Caco-2 (cell line): ENCODE data around the gene TUNAR. TPM values are rescaled to one million over a fixed set of nuclear protein-coding genes. Genes with fewer than 3 reads are reported as not detected.

Experiments used
- BruUV-seq: library from RNA; stranded (reverse); fragments of 400-500 nt; replicated peaks from 2 replicates; lab custom pipeline; 2021; lab: Mats Ljungman, UMichigan
- CTCF ChIA-PET: fragments of 300-600 bp; sonication (Branson Sonifier 250); formaldehyde crosslinking; loops from one replicate; lab custom pipeline; 2022; ENCODE audit warnings: antibody characterized with exemption; lab: Charles Lee
- POLR2A ChIA-PET: fragments of 300-600 bp; sonication (Branson Sonifier 250); formaldehyde crosslinking; loops from one replicate; lab custom pipeline; 2022; ENCODE audit warnings: antibody characterized with exemption; lab: Charles Lee
- DNase-seq, 2 experiments: peaks; one replicate each; pipeline versions ENCODE4 v3.0.0 to v3.0.0-alpha.2; 2020 to 2022
- H3K27me3 ChIP-seq: replicated peaks from 2 replicates; pipeline ENCODE4 v1.6.0; 2011; ENCODE audit warnings: low read length; ENCODE audit not compliant: control insufficient read depth, insufficient read depth
- H3K36me3 ChIP-seq: 2 replicates; pipeline ENCODE4 v1.5.1; 2011; ENCODE audit warnings: low read length; ENCODE audit not compliant: control insufficient read depth, insufficient read depth
- H3K4me1 ChIP-seq: fragments of 250-450 bp; sonication (Bioruptor Pico); 2 replicates; pipeline ENCODE4 v1.5.1; 2020; ENCODE audit warnings: mild to moderate bottlenecking
- H3K4me3 ChIP-seq: 2 replicates; pipeline ENCODE4 v1.5.1; 2011; ENCODE audit warnings: low read depth, mild to moderate bottlenecking, control low read depth, low read length
- H3K9me3 ChIP-seq: fragments of 250-450 bp; sonication (Bioruptor Pico); 2 replicates; pipeline ENCODE4 v1.5.1; 2020; ENCODE audit warnings: mild to moderate bottlenecking, moderate library complexity
- H3K27ac Mint-ChIP-seq: one replicate; pipeline ENCODE4 v1.8.0; 2022; ENCODE audit warnings: mixed read lengths; ENCODE audit not compliant: unreplicated experiment
- H3K27me3 Mint-ChIP-seq: one replicate; pipeline ENCODE4 v1.8.0; 2022; ENCODE audit warnings: mixed read lengths; ENCODE audit not compliant: insufficient read depth, unreplicated experiment
- H3K36me3 Mint-ChIP-seq: one replicate; pipeline ENCODE4 v1.8.0; 2022; ENCODE audit warnings: mild to moderate bottlenecking, mixed read lengths; ENCODE audit not compliant: insufficient read depth, unreplicated experiment
- H3K4me1 Mint-ChIP-seq: one replicate; pipeline ENCODE4 v1.8.0; 2022; ENCODE audit warnings: low read depth, mixed read lengths; ENCODE audit not compliant: unreplicated experiment
- H3K4me3 Mint-ChIP-seq: one replicate; pipeline ENCODE4 v1.8.0; 2022; ENCODE audit warnings: mild to moderate bottlenecking, moderate library complexity, mixed read lengths; ENCODE audit not compliant: unreplicated experiment
- H3K9me3 Mint-ChIP-seq: one replicate; pipeline ENCODE4 v1.8.0; 2022; ENCODE audit warnings: mixed read lengths; ENCODE audit not compliant: unreplicated experiment
- CTCF ChIP-seq, 2 experiments: fragments of 200-600 bp in 1 of 2; IDR thresholded peaks; 1 replicate in 1 of 2; 2 replicates in 1 of 2; pipeline versions ENCODE4 v1.5.1 to v1.8.0; 2011 to 2022; ENCODE audit warnings: antibody characterized with exemption in 1 of 2, control low read depth in 1 of 2, inconsistent platforms in 1 of 2, low read depth in 1 of 2, low read length in 1 of 2, mild to moderate bottlenecking in 1 of 2, moderate library complexity in 1 of 2; ENCODE audit not compliant: insufficient read depth in 1 of 2, severe bottlenecking in 1 of 2, unreplicated experiment in 1 of 2
- intact Hi-C: fragments of 100-400 bp; cut with micrococcal nuclease; formaldehyde crosslinking; loops from one replicate; pipeline ENCODE4 v1.10.0; 2022; ENCODE audit not compliant: unreplicated experiment
- total RNA-seq: library from RNA; stranded (reverse); gene quantifications from 2 replicates; pipeline ENCODE4 v1.2.3, GENCODE V29; 2022

The TUNAR gene
- total RNA-seq, 1 experiment from 2014 or later = not detected

GRCh38 chr14:95840094-95840700 is 36.4 kb upstream of the TUNAR start:
- H3K4me3 ChIP-seq = no peak overlapping the region
- H3K4me3 Mint-ChIP-seq = no peak overlapping the region
- H3K4me1 Mint-ChIP-seq = no peaks in the 10 kb centered on the region
- no peaks in the 10 kb centered on the region for H3K4me1 ChIP-seq
- no peaks in the 10 kb centered on the region for H3K36me3 ChIP-seq
- H3K36me3 Mint-ChIP-seq = no peaks in the 10 kb centered on the region
- ChIA-PET POLR2A (no interaction called here), CTCF (no interaction called here)
- intact Hi-C loops = no loop called here
- H3K27me3 Mint-ChIP-seq = peaks cover 7% of the 10 kb centered on the region
- no peak for TF ChIP-seq CTCF (IDR thresholded peaks at IDR 0.05; ENCODE audit: insufficient read depth in 1 of 2, low read depth in 1 of 2, low read length in 1 of 2, severe bottlenecking in 1 of 2, unreplicated experiment in 1 of 2)
- no peaks in the 10 kb centered on the region for H3K9me3 ChIP-seq
- no peaks in the 10 kb centered on the region for H3K9me3 Mint-ChIP-seq
- no peak for DNase-seq
- H3K27ac Mint-ChIP-seq = no peak overlapping the region
- no TSS peak for BruUV-seq
- no peaks in the 10 kb centered on the region for H3K27me3 ChIP-seq

- ChIA-PET POLR2A (no interaction called here), CTCF (no interaction called here)
- BruUV-seq = no TSS peak
Observed at GRCh38 chr14:95841668-95842067, 35.0 kb upstream of the TUNAR start.

GRCh38 chr14:95849761-95850160 is 26.9 kb upstream of the TUNAR start:
- no peak for TF ChIP-seq CTCF (IDR thresholded peaks at IDR 0.05; ENCODE audit: insufficient read depth in 1 of 2, low read depth in 1 of 2, low read length in 1 of 2, severe bottlenecking in 1 of 2, unreplicated experiment in 1 of 2)
- Histone ChIP-seq H3K27me3 (no peaks in the 10 kb centered on the region), H3K4me3 (no peak overlapping the region), H3K4me1 (no peaks in the 10 kb centered on the region), H3K36me3 (no peaks in the 10 kb centered on the region), H3K9me3 (no peaks in the 10 kb centered on the region)
- Mint-ChIP-seq H3K4me3 (no peak overlapping the region), H3K4me1 (no peaks in the 10 kb centered on the region), H3K27ac (no peak overlapping the region), H3K27me3 (peaks cover 18% of the 10 kb centered on the region), H3K36me3 (no peaks in the 10 kb centered on the region), H3K9me3 (no peaks in the 10 kb centered on the region)
- POLR2A ChIA-PET = no interaction called here
- intact Hi-C loops = no loop called here
- BruUV-seq = no TSS peak
- DNase-seq = no peak
- CTCF ChIA-PET = no interaction called here

More at GRCh38 chr14:95841668-95842067, 35.0 kb upstream of the TUNAR start:
- no peak overlapping the region for H3K27ac Mint-ChIP-seq
- H3K4me1 ChIP-seq = no peaks in the 10 kb centered on the region
- H3K27me3 ChIP-seq = no peaks in the 10 kb centered on the region
- DNase-seq = no peak
- H3K36me3 Mint-ChIP-seq = no peaks in the 10 kb centered on the region
- H3K4me1 Mint-ChIP-seq = no peaks in the 10 kb centered on the region
- intact Hi-C loops = no loop called here
- no peak for TF ChIP-seq CTCF (IDR thresholded peaks at IDR 0.05; ENCODE audit: insufficient read depth in 1 of 2, low read depth in 1 of 2, low read length in 1 of 2, severe bottlenecking in 1 of 2, unreplicated experiment in 1 of 2)
- no peak overlapping the region for H3K4me3 ChIP-seq
- H3K27me3 Mint-ChIP-seq = peaks cover 14% of the 10 kb centered on the region
- H3K9me3 Mint-ChIP-seq = no peaks in the 10 kb centered on the region
- no peak overlapping the region for H3K4me3 Mint-ChIP-seq
- H3K9me3 ChIP-seq = no peaks in the 10 kb centered on the region
- H3K36me3 ChIP-seq = no peaks in the 10 kb centered on the region
